Renal pelvis (tissue), 4 donors: ENCODE data around the gene EEF2. TPM values are rescaled to one million over a fixed set of nuclear protein-coding genes. Genes with fewer than 3 reads are reported as not detected.
A peak's percentile ranks its signal among the peaks of the same experiment; 100 is the strongest.
"Not testable (repeated sequence)": the region's sequence is repeated elsewhere in the genome, so short reads cannot be mapped to it uniquely, and the experiment has no call there.

Experiments
- DNase-seq: peaks from one replicate; pipeline ENCODE4 v3.0.0-alpha.2; 2013
- polyA plus RNA-seq, 3 donors: library from polyadenylated mRNA; unstranded; fragments of 120-200 nt; gene quantifications; one replicate each; pipeline ENCODE4 v1.2.1, GENCODE V29; 2013; ENCODE audit not compliant: insufficient read length in 3 of 3

Gene EEF2
- polyA plus RNA-seq, 3 donors: 1,590 to 1,901 (median 1,709) TPM

DNA sequence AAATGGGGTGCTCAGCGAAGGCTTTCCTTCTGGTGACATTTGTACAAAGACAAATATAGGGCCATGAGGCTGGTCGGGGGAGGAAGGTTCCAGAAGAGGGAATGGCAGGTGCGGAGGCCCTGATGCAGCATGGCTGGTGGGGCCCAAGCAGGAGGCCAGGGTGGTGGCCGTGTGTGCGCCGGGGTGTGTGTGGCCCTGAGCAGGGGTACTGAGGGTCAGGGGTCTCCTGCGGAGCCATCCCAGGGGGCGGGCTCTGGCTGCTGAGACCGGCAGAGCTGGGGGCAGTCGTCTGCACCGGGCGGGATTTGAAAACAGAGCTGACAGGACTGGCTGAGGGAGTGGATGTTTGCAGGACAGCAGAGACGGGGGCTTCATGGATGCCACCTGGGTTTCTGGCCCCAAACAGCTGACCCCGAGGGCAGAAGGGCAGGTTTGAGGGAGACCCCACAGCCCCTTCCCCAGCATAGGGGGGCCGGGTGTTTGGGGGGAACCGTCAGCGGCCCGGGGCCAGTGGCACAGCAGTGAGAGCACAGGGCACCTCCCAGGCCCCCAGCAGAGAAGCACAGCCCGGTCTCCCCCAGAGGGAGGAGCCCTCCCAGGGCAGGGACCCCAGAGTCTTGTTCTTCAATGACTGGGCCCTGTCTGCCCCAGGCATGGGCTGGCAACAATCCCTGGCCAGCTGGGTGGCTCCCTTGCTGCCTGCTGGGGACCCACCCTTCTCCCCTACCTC, 33.7 kb upstream of the EEF2 start:
- no peak for DNase-seq

DNA sequence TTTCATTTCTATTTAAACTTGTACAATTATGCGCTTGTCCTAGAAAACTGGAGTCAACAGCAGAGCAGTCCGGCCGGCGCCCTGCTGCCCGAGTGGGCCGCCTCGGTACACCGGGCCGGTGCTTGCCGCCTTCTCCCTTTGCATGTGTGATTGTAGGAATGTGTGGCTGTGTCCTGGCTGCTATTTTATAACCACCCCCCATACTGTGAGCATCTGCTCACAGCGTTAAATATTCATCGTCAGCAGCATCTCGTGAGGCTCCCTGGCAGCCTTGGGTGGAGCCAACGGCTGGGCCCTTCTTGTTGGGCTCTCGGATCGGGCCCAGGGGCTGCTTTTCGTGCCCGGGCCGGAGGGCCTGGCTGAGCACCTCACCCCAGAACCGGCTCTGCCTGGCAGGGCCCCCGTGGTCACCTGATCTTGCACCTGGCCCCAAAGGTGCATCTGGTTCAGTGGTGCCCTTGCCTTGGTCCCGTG, 32.9 kb upstream of the EEF2 start:
- no peak for DNase-seq

DNA sequence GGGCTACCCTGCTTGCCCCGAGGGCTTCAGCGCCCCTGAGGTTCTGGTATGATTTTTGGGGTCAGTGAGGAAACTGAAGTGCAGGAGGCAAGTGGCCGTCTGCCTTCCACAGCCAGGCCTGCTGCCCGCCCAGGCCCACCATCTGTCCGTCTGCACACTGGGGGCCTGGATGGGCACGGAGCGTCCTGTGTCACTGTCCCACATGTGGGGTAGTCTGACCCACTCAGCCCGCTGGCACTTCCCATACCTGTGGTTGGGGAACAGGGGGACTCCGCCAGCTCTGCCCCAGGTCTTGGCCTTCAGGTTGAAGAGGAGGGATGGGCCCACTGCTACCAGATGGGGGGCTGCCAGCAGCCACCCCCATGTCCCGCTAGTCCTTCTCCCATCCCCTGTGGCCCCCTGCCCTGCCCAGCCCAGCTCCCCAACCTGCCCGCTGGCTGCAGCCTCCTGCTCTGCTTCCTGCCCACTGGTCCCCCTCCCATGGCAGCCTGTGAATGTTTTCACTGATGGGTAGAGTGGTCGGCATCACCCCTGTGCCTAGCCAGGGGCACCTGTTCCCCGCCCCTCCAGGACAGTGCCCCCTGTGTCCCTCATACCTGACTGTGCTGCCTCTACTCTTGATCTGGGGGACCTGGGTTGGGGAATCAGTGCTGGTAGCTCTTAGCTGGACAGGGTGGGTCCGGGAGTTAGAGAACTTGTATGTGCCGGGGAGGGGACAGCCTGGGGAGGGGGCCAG, 31.8 kb upstream of the EEF2 start:
- no peak for DNase-seq

DNA sequence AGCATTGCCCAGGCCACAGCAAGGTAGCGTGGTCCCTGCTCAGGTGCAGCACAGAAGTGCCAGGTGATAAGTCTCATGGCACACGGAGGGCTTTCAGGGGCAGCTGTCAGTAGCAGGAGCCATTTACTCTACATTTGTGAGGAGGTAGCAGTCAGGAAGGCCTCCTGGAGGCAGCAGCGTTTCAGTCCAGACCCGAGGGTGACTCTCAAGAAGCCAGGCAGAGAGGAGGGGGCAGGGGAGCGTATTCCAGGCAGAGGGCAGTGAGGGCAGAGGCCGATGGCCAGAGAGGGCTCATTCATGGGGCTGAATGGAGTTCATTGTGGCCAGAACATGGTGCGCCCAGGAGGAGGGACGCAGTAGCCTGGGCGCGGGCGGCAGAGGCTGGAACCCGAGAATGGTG, 31.2 kb upstream of the EEF2 start:
- DNase-seq: no peak

DNA sequence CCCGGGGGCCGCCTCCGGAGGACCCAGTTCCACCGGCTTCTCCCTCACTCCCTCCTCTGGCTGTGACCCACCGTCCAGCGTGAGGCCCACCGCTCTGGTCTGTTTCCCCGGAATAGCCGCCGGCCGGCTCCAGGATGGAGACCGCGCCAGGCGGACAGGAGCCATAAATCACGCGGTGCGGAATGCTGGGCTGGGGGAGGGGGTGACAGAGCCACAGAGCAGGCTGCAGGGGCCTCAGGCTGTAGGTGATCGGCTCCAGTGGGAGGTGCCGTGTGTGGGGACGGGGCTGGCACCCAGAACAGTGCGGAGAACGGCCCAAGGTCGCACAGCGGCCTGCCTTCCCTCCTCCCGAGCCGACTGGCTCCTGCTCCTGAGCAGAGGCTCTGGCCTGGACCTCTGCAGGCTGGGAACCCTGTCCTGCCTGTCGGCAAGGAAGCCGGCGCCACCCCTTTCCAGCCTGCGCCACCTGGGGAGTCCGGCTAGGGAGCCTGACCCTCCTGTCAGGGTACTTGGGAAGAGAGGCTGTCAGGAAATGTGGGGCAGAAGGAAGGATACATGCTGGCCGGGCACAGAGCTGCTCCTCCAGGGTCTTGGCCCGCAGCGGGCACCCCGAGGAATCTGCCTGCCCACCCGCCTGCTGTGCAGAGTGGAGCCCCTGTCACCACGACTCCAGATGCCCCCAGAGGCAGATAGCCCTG, 30.6 kb upstream of the EEF2 start:
- peak; percentile 86 for DNase-seq

DNA sequence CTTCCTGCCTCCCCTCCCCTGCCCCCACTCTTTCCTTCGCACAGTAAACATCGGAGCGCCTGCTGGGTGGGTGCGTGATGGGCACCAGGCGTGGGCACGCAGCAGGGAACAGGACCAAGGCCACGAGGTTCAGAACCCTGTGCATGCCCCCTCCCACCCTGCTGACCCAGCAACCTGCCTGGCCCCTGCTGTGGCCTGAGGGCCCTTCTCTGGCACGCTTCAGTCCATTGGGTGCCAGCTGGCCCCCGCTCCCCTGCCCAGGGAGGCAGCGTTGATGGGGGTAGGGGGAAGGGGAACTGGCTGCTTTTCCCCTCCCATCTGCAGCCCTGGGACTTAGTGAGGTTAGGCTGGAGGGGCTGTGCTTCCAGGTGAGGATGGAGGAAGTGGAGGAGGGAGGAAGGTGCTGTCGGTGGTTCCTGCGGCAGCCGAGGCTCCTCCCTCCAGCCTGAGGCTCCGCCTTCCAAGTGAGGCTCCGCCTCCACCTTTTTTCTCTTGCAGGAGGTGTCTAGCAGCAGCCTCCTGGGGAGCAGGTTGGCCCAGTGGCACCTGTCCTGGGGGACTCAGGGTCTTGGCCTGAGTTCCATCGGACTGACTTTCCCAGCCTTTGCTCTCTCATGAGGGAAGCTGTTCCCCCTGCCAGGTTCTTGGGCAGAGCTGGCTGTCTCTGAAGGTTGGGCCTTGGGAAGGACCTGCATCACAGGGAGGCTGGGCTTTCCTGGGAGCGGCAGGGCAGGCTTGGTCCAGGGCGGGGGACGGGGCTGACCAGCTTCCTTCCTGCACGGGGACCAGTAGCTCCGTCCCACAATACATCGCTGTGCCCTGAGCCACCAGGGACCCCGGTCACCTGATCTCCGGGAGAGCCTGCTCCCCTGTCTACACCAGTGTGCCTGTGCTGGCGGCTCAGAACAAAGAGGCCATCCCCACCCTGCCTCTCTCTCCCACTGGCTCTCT, 29.6 kb upstream of the EEF2 start:
- DNase-seq: no peak

DNA sequence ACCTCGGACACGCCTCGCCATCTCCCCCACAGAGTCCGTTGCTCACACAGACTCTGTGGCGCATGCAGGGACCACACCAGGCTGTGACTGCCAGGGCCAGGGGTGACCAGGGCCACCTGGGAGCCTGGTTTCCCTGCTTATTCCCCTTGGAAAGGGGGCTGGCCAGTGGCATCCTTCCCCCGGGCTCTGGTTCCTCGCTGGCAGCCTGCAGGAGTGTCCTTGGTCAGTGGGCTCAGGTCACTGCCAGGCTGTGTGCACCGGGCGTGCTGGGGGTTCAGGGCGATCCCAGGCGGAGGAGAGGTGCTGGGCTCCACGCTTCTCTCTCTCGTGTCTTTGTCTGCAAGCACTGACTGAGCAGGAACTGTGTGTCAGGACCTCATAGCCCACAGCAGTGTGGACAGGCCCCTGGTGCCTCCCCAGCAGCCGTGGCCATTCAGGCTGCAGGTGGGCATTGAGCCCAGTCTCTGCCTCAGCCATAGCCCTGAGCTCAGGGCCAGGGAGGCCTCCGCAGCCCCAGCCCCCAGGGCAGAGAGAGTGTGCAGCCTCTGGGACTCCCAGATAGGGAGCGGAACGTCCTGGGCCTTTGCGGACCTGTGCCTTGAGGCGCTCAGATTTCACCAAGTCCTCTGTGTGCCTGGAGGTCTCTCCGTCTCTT, 28.8 kb upstream of the EEF2 start:
- DNase-seq: no peak

DNA sequence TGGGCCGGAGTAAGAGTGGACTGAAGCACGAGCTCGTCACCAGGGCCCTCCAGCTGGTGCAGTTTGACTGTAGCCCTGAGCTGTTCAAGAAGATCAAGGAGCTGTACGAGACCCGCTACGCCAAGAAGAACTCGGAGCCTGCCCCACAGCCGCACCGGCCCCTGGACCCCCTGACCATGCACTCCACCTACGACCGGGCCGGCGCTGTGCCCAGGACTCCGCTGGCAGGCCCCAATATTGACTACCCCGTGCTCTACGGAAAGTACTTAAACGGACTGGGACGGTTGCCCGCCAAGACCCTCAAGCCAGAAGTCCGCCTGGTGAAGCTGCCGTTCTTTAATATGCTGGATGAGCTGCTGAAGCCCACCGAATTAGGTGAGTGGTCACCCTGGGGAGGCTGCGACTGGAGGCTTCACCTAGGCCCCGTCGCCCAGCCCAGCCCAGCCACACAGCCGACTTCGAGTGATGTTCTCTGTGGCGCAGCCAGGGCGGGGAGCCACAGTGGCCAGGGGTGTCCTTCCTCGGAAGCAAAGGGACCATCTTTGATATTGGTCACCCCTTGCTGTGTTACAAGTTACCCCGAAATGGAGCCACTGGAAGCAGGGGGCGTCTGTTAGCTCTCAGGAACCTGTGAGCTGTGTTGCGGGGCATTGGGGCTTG, 27.8 kb upstream of the EEF2 start:
- no peak for DNase-seq

DNA sequence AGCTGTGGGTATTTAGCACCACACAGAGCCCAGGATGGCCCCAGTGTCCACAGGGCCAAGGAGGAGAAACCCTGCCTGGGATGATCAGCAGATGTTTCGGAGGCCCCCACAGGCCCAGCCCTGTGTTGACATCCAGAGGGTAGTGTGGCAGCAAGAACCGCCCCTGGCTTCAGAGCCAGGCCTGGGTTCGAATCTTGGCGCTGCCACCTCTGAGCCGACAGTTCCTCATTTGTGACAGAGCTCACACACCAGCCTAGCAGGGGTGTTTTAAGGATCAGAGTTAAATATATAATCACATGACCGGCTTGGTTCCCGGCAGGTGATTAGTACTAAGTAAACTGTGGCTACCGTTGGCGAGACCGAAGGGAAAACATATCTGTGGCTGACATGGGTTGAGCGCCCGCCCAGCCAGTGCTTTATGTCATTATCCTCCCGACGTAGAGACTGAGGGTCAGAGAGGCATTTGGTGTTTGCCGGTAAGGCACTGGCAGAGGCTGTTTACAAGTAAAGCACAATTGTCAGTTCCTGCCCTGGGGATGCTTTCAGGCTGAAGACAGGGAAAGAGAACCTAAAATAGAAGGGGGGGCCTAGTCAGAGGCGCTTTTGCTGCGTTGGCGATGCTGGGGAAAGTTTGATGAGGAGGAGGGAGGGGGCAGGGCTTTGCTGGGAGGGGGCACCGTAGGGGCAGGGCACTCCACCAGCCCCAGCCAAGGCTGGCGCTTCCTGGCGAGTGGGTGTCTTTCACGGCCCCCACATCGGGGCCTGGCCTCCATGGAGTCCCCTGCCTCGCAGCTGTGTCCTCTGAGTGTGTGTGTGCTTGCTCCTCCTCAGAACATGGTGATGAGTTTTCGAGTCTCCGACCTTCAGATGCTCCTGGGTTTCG, 27.1 kb upstream of the EEF2 start:
- no peak for DNase-seq

DNA sequence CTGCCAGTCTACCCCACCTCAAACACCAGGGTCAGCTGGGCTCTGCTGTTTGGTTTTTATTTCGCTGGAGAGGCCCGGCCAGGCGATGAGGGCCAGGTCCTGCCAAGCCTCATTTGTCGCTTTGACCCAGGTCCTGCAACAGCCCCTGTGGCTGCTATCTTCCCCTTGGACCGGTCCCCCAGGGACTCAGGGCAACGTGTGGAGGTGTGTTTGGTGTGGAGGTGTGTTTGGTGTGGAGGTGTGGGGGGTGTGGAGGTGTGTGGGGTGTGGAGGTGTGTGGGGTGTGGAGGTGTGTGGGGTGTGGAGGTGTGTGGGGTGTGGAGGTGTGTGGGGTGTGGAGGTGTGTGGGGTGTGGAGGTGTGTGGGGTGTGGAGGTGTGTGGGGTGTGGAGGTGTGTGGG, 26.2 kb upstream of the EEF2 start:
- not testable (repeated sequence) for DNase-seq

DNA sequence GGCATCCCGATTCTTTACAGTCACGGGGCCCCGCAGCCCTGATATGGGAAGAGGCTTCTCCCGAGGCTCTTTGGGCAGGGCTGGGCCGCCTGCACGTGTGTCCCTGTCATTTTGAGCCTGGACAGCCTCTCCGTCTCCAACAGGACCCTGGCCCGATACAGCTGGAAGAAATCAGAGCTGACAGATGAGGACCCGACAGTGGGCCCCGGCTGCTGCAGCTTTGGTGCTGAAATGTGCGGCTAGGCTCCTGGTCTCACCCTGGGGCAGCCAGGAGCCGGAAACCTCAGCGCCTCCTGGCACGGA, 25.5 kb upstream of the EEF2 start:
- DNase-seq: no peak

DNA sequence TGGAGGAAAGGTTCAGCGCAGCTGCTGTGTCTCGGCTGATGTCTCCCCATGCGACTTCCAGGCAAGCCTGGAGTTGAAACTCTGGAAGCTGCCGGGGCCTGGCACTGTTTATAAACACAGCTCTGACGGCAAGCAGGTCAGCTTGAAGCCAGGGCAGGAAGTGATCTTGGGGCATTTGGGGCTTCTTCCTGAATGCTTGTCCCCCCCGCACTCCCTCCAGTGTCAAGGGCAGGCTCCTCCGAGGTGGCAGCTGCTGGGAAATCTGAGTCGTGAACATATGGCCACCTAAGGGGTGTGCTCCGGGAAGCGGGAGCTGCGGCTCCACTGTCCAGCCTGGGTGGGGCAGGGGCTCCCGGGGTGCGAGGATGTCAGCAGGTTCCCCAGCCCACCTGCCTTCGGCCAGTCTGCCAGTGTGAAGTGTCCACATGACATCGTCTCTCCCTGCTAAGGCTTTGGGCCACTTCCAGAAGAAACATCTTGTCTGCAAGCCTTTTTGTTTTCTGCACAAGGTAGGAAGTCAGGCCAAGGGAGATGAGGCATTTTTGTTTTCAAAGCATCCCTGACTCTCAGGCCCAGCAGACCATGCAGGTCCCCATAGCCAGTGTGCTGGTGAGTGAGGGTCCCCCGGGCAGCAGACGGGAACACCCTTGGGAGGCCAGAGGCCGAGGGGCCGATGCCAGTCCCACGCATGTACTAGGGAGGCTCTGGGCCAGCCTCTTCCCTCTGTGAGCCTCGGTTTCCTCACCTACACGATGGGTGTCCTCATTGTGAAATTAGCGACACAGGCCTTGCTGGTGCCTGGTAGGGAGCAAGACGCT, 24.9 kb upstream of the EEF2 start:
- no peak for DNase-seq

DNA sequence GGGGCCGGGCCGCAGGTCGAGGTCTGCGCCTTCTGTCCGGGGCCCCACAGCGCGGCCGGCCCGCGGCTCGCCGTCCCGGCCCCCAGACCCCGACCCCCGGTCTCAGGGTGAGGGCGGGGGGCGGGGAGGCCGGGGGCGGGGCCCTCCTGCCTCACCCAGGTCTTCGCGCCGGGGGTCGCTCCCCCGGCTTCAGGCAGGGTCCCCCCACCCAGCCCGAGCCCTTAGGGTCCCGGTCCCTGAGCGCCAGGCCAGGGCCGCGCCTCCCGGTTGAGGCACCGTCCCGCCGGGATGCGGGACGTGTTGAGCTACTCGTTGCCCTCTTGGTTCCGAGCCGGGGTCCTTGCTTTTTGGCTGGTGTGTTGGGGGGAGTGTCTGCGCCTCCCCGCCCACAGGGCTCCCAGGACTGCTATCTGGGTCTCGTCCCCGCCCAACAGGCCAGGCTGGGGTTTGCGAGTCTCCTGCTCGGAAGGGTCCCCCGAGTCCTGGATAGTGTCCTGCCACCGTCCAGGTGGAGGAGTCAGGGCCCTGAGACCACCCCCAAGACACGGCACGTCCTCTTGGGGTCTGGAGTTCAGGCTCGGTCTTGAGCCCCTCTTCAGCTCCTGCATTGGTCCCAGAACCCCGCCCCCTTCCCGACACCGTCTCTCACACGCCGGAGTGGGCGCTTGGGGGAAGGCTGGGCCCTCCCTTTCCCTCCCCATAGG, 22.7 kb upstream of the EEF2 start:
- no peak for DNase-seq

DNA sequence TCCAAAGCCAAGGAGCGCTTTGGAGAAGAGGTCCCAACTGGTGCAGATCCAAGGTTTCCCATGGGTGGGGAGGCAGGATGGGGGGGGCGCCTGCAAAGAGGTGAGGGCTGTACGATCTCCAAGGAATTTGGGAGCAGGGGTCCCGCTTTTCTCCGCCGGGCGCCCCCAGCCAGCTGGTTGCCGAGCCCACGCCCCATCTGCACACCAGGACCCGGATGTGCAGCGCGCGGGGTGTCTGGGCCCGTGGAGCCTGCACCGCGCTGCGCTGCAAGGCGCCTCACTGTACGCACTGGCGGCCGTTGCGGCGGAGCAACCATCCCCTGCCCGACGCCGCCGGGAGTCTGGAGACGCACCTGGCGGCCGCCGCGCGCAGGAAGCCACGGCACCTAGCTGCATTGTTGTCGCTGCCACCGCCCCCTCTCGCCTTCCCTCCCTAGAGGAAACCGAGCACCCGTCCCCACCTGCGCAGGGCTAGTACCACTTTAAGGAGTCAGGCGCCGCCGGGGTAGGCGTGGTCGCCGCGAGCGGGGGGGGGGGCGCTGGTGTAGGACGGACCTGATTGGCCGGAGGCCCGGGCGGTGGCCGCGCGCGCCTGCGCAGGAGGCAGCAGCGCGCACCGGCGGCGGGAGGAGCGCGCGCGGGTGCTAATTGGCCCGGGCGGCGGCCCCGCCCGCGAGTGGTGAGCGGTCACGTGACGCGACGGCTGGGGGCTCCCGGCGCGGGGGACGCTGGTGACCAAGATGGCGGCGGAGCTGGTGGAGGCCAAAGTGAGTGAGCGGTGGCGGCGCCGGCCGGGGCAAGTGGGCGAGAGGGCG, 22.0 kb upstream of the EEF2 start, which contains the start of gene PIAS4:
Gene PIAS4, plus strand, starts transcription at position 716 of the 815 bp plus-strand sequence. Its CDS starts 25 bp downstream, at position 741.
- DNase-seq: peak; percentile 97

DNA sequence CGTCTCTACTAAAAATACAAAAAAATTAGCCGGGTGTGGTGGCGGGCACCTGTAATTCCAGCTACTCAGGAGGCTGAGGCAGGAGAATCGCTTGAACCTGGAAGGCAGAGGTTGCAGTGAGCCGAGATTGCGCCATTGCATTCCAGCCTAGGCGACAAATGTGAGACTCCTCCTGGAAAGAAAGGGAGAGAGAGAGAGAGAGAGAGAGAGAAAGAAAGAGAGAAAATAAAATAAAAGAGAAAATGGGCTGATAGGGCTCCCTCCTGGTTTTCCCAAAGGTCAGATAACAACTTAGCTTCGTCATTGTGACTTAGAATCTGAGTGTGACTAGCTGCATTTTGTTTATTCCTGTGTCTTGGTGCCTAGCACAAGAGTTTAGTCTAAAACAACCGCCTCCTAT, 20.2 kb upstream of the EEF2 start:
- DNase-seq: not testable (repeated sequence)

DNA sequence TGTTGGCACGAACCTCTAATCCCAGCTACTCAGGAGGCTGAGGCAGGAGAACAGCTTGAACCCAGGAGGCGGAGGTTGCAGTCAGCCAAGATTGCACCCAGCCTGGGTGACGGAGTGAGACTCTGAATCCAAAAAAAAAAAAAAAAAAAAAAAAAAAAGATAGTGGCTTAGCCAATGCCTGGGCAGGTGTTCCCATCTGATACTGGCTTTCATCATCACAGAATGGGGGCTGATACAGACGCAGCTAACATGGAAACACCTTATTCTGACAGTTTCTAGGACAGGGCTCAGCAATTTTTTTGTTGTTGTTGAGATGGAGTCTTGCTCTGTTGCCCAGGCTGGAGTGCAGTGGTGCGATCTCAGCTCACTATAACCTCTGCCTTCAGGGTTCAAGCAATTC, 15.5 kb upstream of the EEF2 start:
- DNase-seq: not testable (repeated sequence)
